ENCODE measurements around the gene SHANK1.
"Not testable (repeated sequence)": the region's sequence is repeated elsewhere in the genome, so short reads cannot be mapped to it uniquely, and the experiment has no call there.

DNA sequence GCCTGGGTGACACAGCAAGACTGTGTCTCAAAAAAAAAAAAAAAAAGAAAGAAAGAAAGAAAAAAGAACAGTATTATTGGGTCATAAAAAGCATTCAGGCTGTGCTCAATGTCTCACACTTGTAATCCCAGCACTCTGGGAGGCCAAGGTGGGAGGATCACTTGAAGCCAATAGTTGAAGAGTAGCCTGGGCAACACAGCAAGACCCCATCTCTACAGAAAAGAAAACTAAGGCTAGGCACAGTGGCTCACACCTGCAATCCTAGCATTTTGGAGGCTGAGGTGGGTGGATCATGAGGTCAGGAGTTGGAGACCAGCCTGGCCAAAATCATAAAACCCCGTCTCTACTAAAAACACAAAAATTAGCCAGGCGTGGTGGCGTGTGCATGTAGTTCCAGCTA lies 38.0 kb upstream of the SHANK1 start:
- TF ChIP-seq POLR2AphosphoS5, POLR2A (IDR thresholded peaks at IDR 0.05): not testable (repeated sequence)
